K562 (cell line): ENCODE measurements around the gene LRP3.

Experiments
- CHD1 ChIP-seq: fragments of 200-600 bp; sonication (generic); IDR thresholded peaks from one replicate; pipeline ENCODE4 v1.6.1; 2012; ENCODE audit warnings: mild to moderate bottlenecking, moderate library complexity, low read length, inconsistent platforms
- GTF2F1 ChIP-seq: IDR thresholded peaks from 2 replicates; pipeline ENCODE4 v1.6.1; 2011; ENCODE audit warnings: low read depth, low read length, improper control_type of control experiment
- JUND ChIP-seq, 2 experiments: IDR thresholded peaks; 2 replicates in 1 of 2; 3 replicates in 1 of 2; pipeline ENCODE4 v1.6.1; 2011; ENCODE audit warnings: borderline replicate concordance in 2 of 2, low read depth in 2 of 2, low read length in 2 of 2, improper control_type of control experiment in 1 of 2, missing biosample characterization in 1 of 2, missing genetic modification characterization in 1 of 2, missing genetic modification reagents in 1 of 2
- NFE2L1 ChIP-seq: fragments of 450-650 bp; IDR thresholded peaks from 2 replicates; pipeline ENCODE4 v1.6.1; 2016; ENCODE audit warnings: missing genetic modification characterization, low read depth, mild to moderate bottlenecking, missing compliant biosample characterization, moderate library complexity, borderline replicate concordance
- PHF8 ChIP-seq: fragments of 200-600 bp; sonication (generic); IDR thresholded peaks from 2 replicates; pipeline ENCODE4 v1.6.1; 2012; ENCODE audit warnings: mixed run types, mild to moderate bottlenecking, inconsistent platforms, low read length, moderate library complexity, borderline replicate concordance
- POU5F1 ChIP-seq: fragments of 150-350 bp; IDR thresholded peaks from 2 replicates; pipeline ENCODE4 v1.6.1; 2014; ENCODE audit warnings: borderline replicate concordance, low read length, low read depth, mild to moderate bottlenecking; ENCODE audit not compliant: partially characterized antibody
- TF ChIP-seq, protein P1 (sequence below), 3 experiments: IDR thresholded peaks in 2 of 3; conservative IDR thresholded peaks in 1 of 3; 2 replicates each; pipeline ENCODE4 v1.5.1; 2011 to 2012; ENCODE audit warnings: low read length in 3 of 3, mild to moderate bottlenecking in 3 of 3, control low read depth in 2 of 3, improper control_type of control experiment in 1 of 3, inconsistent platforms in 1 of 3, low read depth in 1 of 3, mixed read lengths in 1 of 3, moderate library complexity in 1 of 3; ENCODE audit not compliant: insufficient read depth in 2 of 3

DNA sequence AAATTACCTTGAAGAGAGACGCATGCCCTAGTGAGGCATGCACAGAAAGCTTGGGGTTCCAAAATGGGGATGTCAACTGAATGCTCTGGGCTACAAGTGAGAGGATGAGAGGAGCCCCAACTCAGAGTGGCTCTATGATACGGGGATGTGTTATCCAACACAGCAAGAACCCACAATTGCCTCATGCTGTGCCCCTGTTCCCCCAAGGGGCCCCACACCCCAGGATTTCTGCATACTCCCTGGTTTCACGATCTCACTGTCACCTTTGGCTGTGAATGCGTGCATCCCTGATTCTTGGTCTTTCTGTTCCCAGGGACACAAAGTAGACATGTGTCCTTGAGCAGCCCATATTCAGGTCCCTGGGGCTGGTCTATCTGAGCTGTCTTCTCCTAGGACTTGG, 32.9 kb upstream of the LRP3 start:
- TF ChIP-seq POU5F1, result no peak
- TF ChIP-seq NFE2L1, result no peak
- no peak for TF ChIP-seq JUND (IDR thresholded peaks at IDR 0.05; ENCODE audit: borderline replicate concordance, low read depth, low read length)
- TF ChIP-seq JUND (tag; IDR thresholded peaks at IDR 0.05; ENCODE audit: borderline replicate concordance, low read depth, low read length), result no peak
- no peak for TF ChIP-seq CHD1
- no peak for TF ChIP-seq GTF2F1
- TF ChIP-seq PHF8, result no peak
- TF ChIP-seq, protein P1, sequence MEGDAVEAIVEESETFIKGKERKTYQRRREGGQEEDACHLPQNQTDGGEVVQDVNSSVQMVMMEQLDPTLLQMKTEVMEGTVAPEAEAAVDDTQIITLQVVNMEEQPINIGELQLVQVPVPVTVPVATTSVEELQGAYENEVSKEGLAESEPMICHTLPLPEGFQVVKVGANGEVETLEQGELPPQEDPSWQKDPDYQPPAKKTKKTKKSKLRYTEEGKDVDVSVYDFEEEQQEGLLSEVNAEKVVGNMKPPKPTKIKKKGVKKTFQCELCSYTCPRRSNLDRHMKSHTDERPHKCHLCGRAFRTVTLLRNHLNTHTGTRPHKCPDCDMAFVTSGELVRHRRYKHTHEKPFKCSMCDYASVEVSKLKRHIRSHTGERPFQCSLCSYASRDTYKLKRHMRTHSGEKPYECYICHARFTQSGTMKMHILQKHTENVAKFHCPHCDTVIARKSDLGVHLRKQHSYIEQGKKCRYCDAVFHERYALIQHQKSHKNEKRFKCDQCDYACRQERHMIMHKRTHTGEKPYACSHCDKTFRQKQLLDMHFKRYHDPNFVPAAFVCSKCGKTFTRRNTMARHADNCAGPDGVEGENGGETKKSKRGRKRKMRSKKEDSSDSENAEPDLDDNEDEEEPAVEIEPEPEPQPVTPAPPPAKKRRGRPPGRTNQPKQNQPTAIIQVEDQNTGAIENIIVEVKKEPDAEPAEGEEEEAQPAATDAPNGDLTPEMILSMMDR (IDR thresholded peaks at IDR 0.05 in 2 of 3, conservative IDR thresholded peaks at IDR 0.05 in 1 of 3; ENCODE audit: insufficient read depth in 2 of 3, low read depth in 1 of 3, low read length in 3 of 3), result no peak
